Keratinocyte (primary cell): ENCODE measurements around the gene LAMC3. TPM values are rescaled to one million over a fixed set of nuclear protein-coding genes. Genes with fewer than 3 reads are reported as not detected.

ENCODE experiments used
- DNase-seq: peaks from one replicate; pipeline ENCODE4 v3.0.0-alpha.2; 2011; ENCODE audit warnings: low read depth, missing footprints, low spot score
- FAIRE-seq: peaks from 2 replicates; lab custom pipeline; 2011; peaks lifted over from hg19 to GRCh38; lab: Jason Lieb, UNC
- H2AFZ ChIP-seq: 2 replicates; pipeline ENCODE4 v1.6.0; 2012; ENCODE audit warnings: low read length, control low read depth, inconsistent platforms; ENCODE audit not compliant: control insufficient read depth
- H3K27ac ChIP-seq: 2 replicates; pipeline ENCODE4 v1.5.1; 2011; ENCODE audit warnings: low read length; ENCODE audit not compliant: control insufficient read depth, insufficient read depth
- H3K27me3 ChIP-seq: 3 replicates; pipeline ENCODE4 v1.6.0; 2011; ENCODE audit warnings: low read length; ENCODE audit not compliant: control insufficient read depth, insufficient read depth; ENCODE audit errors: extremely low read depth
- H3K36me3 ChIP-seq, 2 experiments: 2 replicates in 1 of 2; 3 replicates in 1 of 2; pipeline ENCODE4 v1.5.1; 2011; ENCODE audit warnings: low read length in 2 of 2, mild to moderate bottlenecking in 1 of 2; ENCODE audit not compliant: control insufficient read depth in 2 of 2, insufficient read depth in 2 of 2; ENCODE audit errors: extremely low read depth in 1 of 2
- H3K4me1 ChIP-seq: 3 replicates; pipeline ENCODE4 v1.5.1; 2011; ENCODE audit warnings: low read length; ENCODE audit not compliant: control insufficient read depth, insufficient read depth; ENCODE audit errors: extremely low read depth
- H3K4me2 ChIP-seq: 3 replicates; pipeline ENCODE4 v1.6.0; 2011; ENCODE audit warnings: low read depth, low read length; ENCODE audit not compliant: control insufficient read depth, insufficient read depth; ENCODE audit errors: extremely low read depth
- H3K4me3 ChIP-seq, 3 experiments: fragments of 200-600 bp in 1 of 3; sonication (generic) in 1 of 3; 2 replicates in 2 of 3; 3 replicates in 1 of 3; pipeline ENCODE4 v1.5.1; 2011 to 2016; ENCODE audit warnings: low read length in 3 of 3, mild to moderate bottlenecking in 3 of 3, control low read depth in 2 of 3, inconsistent platforms in 1 of 3, low read depth in 1 of 3, mixed read lengths in 1 of 3, mixed run types in 1 of 3, moderate library complexity in 1 of 3; ENCODE audit not compliant: control insufficient read depth in 2 of 3, insufficient read depth in 2 of 3; ENCODE audit errors: extremely low read depth in 1 of 3
- H3K79me2 ChIP-seq: 2 replicates; pipeline ENCODE4 v1.6.0; 2012; ENCODE audit warnings: low read length; ENCODE audit not compliant: control insufficient read depth, insufficient read depth
- H3K9ac ChIP-seq: 3 replicates; pipeline ENCODE4 v1.6.0; 2011; ENCODE audit warnings: low read length; ENCODE audit not compliant: control insufficient read depth, insufficient read depth; ENCODE audit errors: extremely low read depth
- H3K9me1 ChIP-seq: 3 replicates; pipeline ENCODE4 v1.6.0; 2011; ENCODE audit warnings: low read length; ENCODE audit not compliant: control insufficient read depth, insufficient read depth; ENCODE audit errors: extremely low read depth
- H3K9me3 ChIP-seq: 2 replicates; pipeline ENCODE4 v1.5.1; 2012; ENCODE audit warnings: low read depth, low read length; ENCODE audit not compliant: control insufficient read depth
- H4K20me1 ChIP-seq: 3 replicates; pipeline ENCODE4 v1.6.0; 2011; ENCODE audit warnings: low read length; ENCODE audit not compliant: control insufficient read depth, insufficient read depth; ENCODE audit errors: extremely low read depth
- EZH2 ChIP-seq: IDR thresholded peaks from one replicate; pipeline ENCODE4 v1.6.1; 2012; ENCODE audit warnings: inconsistent platforms, mild to moderate bottlenecking, low read length, moderate library complexity
- dilution Hi-C: fragments of 300-500 bp; cut with MboI; formaldehyde crosslinking; loops from one replicate; pipeline ENCODE4 v1.7.0; 2020; ENCODE audit warnings: low sequenced_read_pairs; ENCODE audit not compliant: extremely low pct_ligation_motif_present
- polyA plus RNA-seq, 5 experiments: library from polyadenylated mRNA; depleted of rRNA in 3 of 5; stranded (reverse) in 3 of 5; stranded (forward) in 1 of 5; unstranded in 1 of 5; fragments of >200 nt; gene quantifications; 1 replicate in 1 of 5; 2 replicates in 3 of 5; 3 replicates in 1 of 5; pipeline versions ENCODE4 v1.2.1 to v1.2.3, GENCODE V29; 2011 to 2012; ENCODE audit warnings: missing spikeins in 2 of 5, low read depth in 1 of 5, low replicate concordance in 1 of 5
- TF ChIP-seq, protein P1 (sequence below), 3 experiments: IDR thresholded peaks in 1 of 3; conservative IDR thresholded peaks in 1 of 3; optimal IDR thresholded peaks in 1 of 3; 2 replicates in 2 of 3; 3 replicates in 1 of 3; pipeline versions ENCODE3 to v1.5.1; 2011; ENCODE audit warnings: low read length in 3 of 3, mild to moderate bottlenecking in 3 of 3, moderate library complexity in 2 of 3, control low read depth in 1 of 3, inconsistent platforms in 1 of 3; ENCODE audit not compliant: insufficient read depth in 2 of 3; ENCODE audit errors: extremely low read depth in 1 of 3

The LAMC3 gene
- polyA plus RNA-seq, 1 donor (not counting 4 experiments of a cell fraction or from before 2014, with no cell fraction given): not detected

DNA sequence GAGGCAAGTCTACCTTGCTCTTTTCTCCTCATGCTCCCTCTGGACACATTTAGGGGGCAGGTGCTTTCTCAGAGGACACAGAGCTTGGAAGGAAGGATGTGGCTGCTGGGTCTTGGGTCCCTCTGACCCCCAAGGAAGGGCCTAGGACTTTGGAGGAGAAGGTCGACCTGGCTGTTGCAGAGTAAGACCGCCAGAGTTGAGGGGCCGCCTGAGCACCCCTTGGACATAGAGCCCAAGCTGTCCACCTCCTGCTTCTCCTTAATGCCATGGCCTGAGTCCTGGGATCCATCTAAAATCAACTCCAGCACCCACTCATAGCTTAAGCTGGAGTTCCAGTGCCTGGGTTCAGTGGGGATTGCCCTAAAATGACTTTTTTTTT, 20.6 kb downstream of the LAMC3 start:
- TF ChIP-seq EZH2: no peak
- TF ChIP-seq, protein P1, sequence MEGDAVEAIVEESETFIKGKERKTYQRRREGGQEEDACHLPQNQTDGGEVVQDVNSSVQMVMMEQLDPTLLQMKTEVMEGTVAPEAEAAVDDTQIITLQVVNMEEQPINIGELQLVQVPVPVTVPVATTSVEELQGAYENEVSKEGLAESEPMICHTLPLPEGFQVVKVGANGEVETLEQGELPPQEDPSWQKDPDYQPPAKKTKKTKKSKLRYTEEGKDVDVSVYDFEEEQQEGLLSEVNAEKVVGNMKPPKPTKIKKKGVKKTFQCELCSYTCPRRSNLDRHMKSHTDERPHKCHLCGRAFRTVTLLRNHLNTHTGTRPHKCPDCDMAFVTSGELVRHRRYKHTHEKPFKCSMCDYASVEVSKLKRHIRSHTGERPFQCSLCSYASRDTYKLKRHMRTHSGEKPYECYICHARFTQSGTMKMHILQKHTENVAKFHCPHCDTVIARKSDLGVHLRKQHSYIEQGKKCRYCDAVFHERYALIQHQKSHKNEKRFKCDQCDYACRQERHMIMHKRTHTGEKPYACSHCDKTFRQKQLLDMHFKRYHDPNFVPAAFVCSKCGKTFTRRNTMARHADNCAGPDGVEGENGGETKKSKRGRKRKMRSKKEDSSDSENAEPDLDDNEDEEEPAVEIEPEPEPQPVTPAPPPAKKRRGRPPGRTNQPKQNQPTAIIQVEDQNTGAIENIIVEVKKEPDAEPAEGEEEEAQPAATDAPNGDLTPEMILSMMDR (optimal IDR thresholded peaks at IDR 0.05 in 1 of 3, IDR thresholded peaks at IDR 0.05 in 1 of 3, conservative IDR thresholded peaks at IDR 0.05 in 1 of 3; ENCODE audit: extremely low read depth in 1 of 3, insufficient read depth in 2 of 3, low read length in 3 of 3): no peak
- Histone ChIP-seq H3K36me3 (no peaks in the 10 kb centered on the region), H3K79me2 (no peaks in the 10 kb centered on the region), H3K4me3 (no peak overlapping the region), H3K27me3 (peaks cover 11% of the 10 kb centered on the region), H3K9me3 (no peaks in the 10 kb centered on the region), H3K9me1 (no peaks in the 10 kb centered on the region), H4K20me1 (no peaks in the 10 kb centered on the region), H3K27ac (no peak overlapping the region), H2AFZ (no peak overlapping the region), H3K4me2 (no peak overlapping the region), H3K9ac (no peak overlapping the region), H3K4me1 (no peaks in the 10 kb centered on the region)
- dilution Hi-C loops: no loop called here
- DNase-seq (no peak), FAIRE-seq (no peak)

DNA sequence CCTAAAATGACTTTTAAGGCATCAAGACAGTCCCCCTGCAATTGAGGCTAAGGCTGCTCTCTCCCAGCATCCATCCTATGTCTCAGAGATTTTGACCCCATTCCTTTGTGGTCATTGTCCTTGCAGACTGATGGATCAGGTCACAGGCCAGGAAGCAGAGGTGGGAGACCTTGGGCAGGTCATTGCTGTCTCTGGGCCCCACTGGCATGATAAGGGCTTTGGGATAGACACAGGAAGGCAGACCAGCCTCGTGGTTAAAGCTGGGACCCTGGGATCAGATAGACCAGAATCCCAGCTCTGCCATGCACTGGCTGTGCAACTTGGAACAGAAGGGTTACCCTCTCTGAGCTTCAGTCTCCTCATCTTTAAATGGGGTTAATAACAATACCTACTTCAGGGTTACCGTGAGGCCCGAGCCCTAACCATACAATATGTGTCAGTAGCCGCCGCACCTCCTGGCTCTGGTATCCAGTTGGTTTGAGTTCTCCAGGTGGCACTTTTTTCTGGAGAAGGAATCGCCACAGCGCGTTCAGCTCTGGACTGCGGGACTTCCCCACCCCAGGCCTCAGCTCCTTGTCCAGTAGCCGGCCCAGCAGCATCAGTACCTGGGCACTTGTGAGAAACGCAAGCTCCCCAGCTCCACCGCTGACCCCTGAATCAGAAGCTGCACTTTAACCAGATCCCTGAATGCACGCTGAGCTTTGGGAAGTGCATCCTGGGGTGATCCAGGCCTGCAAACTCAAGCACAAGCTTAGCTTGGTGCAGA, 21.4 kb downstream of the LAMC3 start:
- Histone ChIP-seq H3K27ac (no peak overlapping the region), H3K79me2 (no peaks in the 10 kb centered on the region), H3K4me3 (no peak overlapping the region), H3K36me3 (no peaks in the 10 kb centered on the region), H3K27me3 (peaks cover 6% of the 10 kb centered on the region), H3K9me3 (no peaks in the 10 kb centered on the region), H3K9ac (no peak overlapping the region), H3K4me2 (no peak overlapping the region), H3K4me1 (no peaks in the 10 kb centered on the region), H2AFZ (no peak overlapping the region), H4K20me1 (no peaks in the 10 kb centered on the region), H3K9me1 (no peaks in the 10 kb centered on the region)
- no peak for FAIRE-seq
- no peak for TF ChIP-seq EZH2
- TF ChIP-seq, protein P1 (optimal IDR thresholded peaks at IDR 0.05 in 1 of 3, IDR thresholded peaks at IDR 0.05 in 1 of 3, conservative IDR thresholded peaks at IDR 0.05 in 1 of 3; ENCODE audit: extremely low read depth in 1 of 3, insufficient read depth in 2 of 3, low read length in 3 of 3): no peak
- dilution Hi-C loops: no loop called here
- no peak for DNase-seq
